OCI-LY1 (cell line): Measurements from ENCODE around the gene C1QTNF6.

Experiments used
- CTCF ChIP-seq: fragments of 200-600 bp; sonication (generic), shearing (Covaris generic); IDR thresholded peaks from 2 replicates; pipeline ENCODE4 v1.5.1; 2017; ENCODE audit warnings: mild to moderate bottlenecking, antibody characterized with exemption, low read length, moderate library complexity, mixed read lengths
- EZH2 ChIP-seq: fragments of 200-600 bp; sonication (generic), shearing (Covaris generic); IDR thresholded peaks from 2 replicates; pipeline ENCODE4 v1.8.0; 2017; ENCODE audit warnings: borderline replicate concordance, mixed run types, mild to moderate bottlenecking, antibody characterized with exemption, low read length, moderate library complexity, mixed read lengths

GRCh38 chr22:37208401-37209139 lies 20.5 kb upstream of the C1QTNF6 start:
- no peak for TF ChIP-seq CTCF
- no peak for TF ChIP-seq EZH2
